SK-N-SH (cell line): ENCODE results near the gene TPO.

Experiments
- CTCF ChIP-seq: fragments of 200-600 bp; sonication (generic); IDR thresholded peaks from 2 replicates; pipeline ENCODE4 v1.6.1; 2017; ENCODE audit warnings: antibody characterized with exemption, mild to moderate bottlenecking, moderate library complexity
- IRF3 ChIP-seq: fragments of 150-350 bp; IDR thresholded peaks from 2 replicates; pipeline ENCODE4 v1.6.1; 2016; ENCODE audit warnings: mild to moderate bottlenecking, low read depth, low read length
- MAX ChIP-seq: IDR thresholded peaks from 2 replicates; pipeline ENCODE4 v1.4.0; 2012; ENCODE audit warnings: low read depth
- REST ChIP-seq: IDR thresholded peaks from 2 replicates; pipeline ENCODE4 v1.6.1; 2012; ENCODE audit warnings: mild to moderate bottlenecking, low read depth, low read length, moderate library complexity
- TCF12 ChIP-seq: IDR thresholded peaks from 2 replicates; pipeline ENCODE4 v1.4.0; 2012

GRCh38 chr2:1572638-1573037 is 159.4 kb downstream of the TPO start:
- no peak for TF ChIP-seq TCF12
- TF ChIP-seq CTCF: no peak
- no peak for TF ChIP-seq MAX
- no peak for TF ChIP-seq REST
- TF ChIP-seq IRF3: no peak
